ENCODE results near the gene LRRC37B.
"Not testable (repeated sequence)": the region's sequence is repeated elsewhere in the genome, so short reads cannot be mapped to it uniquely, and the experiment has no call there.

DNA sequence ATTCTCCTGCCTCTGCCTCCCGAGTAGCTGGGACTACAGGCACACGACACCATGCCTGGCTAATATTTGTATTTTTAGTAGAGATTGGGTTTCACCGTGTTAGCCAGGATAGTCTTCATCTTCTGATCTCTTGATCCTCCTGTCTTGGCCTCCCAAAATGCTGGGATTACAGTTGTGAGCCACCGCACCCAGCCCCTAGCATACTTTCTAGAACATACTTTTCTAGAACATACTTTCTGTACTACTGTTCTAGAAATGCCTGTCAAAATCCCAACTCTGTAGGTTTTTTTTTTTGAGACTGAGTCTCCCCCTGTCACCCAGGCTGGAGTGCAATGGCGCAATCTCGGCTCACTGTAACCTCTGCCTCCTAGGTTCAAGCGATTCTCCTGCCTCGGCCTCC, 43.1 kb upstream of the LRRC37B start:
- not testable (repeated sequence) for TF ChIP-seq CTCF, POLR2A (IDR thresholded peaks at IDR 0.05)
